K562 (cell line): Measurements from ENCODE around the gene ALDH16A1. TPM values are rescaled to one million over a fixed set of nuclear protein-coding genes. Genes with fewer than 3 reads are reported as not detected.

Experiments
- ARID1B ChIP-seq: fragments of 450-650 bp; IDR thresholded peaks from 2 replicates; pipeline ENCODE4 v1.6.1; 2016; ENCODE audit warnings: antibody characterized with exemption, mild to moderate bottlenecking, inconsistent platforms
- ATF2 ChIP-seq: sonication (generic); formaldehyde crosslinking; IDR thresholded peaks from 2 replicates; pipeline ENCODE4 v1.8.1; 2022; ENCODE audit warnings: missing genetic modification reagents
- ATF7 ChIP-seq: fragments of 450-650 bp; IDR thresholded peaks from 2 replicates; pipeline ENCODE4 v1.7.1; 2014; ENCODE audit warnings: mild to moderate bottlenecking, moderate library complexity
- CREB3L1 ChIP-seq: fragments of 450-650 bp; IDR thresholded peaks from 2 replicates; pipeline ENCODE4 v1.6.1; 2014; ENCODE audit warnings: low read depth, mild to moderate bottlenecking, moderate library complexity, borderline replicate concordance
- CTBP1 ChIP-seq: fragments of 450-650 bp; IDR thresholded peaks from 2 replicates; pipeline ENCODE4 v1.6.1; 2016; ENCODE audit warnings: borderline replicate concordance
- EGR1 ChIP-seq: fragments of 450-650 bp; conservative IDR thresholded peaks from 2 replicates; pipeline ENCODE4 v1.6.1; 2017; ENCODE audit warnings: mild to moderate bottlenecking
- FOXA3 ChIP-seq, 2 experiments: fragments of 450-650 bp in 1 of 2; sonication (generic) in 1 of 2; formaldehyde crosslinking; IDR thresholded peaks in 1 of 2; conservative IDR thresholded peaks in 1 of 2; 2 replicates each; pipeline versions ENCODE4 v1.4.0 to v1.8.0; 2020 to 2022; ENCODE audit warnings: mild to moderate bottlenecking in 2 of 2, missing genetic modification reagents in 1 of 2
- HSF4 ChIP-seq: fragments of 250-450 bp; sonication (Bioruptor Pico); IDR thresholded peaks from 2 replicates; pipeline ENCODE4 v2.1.2; 2022; ENCODE audit warnings: mild to moderate bottlenecking, moderate library complexity, borderline replicate concordance
- MLLT1 ChIP-seq, 2 experiments: fragments of 450-650 bp; IDR thresholded peaks; 2 replicates each; pipeline ENCODE4 v1.6.1; 2016
- MTA3 ChIP-seq: fragments of 450-650 bp; formaldehyde crosslinking; IDR thresholded peaks from 2 replicates; pipeline ENCODE4 v1.6.1; 2017; ENCODE audit warnings: mild to moderate bottlenecking, borderline replicate concordance
- NCOA1 ChIP-seq: fragments of 450-650 bp; IDR thresholded peaks from 2 replicates; pipeline ENCODE4 v1.6.1; 2016; ENCODE audit warnings: low read depth
- RAD21 ChIP-seq, 2 experiments: fragments of 250-450 bp in 1 of 2; fragments of 450-650 bp in 1 of 2; sonication (Bioruptor Pico) in 1 of 2; formaldehyde crosslinking in 1 of 2; IDR thresholded peaks in 1 of 2; conservative IDR thresholded peaks in 1 of 2; 2 replicates each; pipeline versions ENCODE4 v1.4.0 to v1.8.0; 2020 to 2022; ENCODE audit warnings: mild to moderate bottlenecking in 2 of 2, moderate library complexity in 1 of 2
- RB1 ChIP-seq: fragments of 450-650 bp; IDR thresholded peaks from 2 replicates; pipeline ENCODE4 v1.6.1; 2017; ENCODE audit warnings: low read depth, mild to moderate bottlenecking
- RBM25 ChIP-seq: fragments of 200-400 bp; formaldehyde crosslinking; IDR thresholded peaks from 2 replicates; pipeline ENCODE4 v1.6.1; 2018; ENCODE audit warnings: low read length, low read depth, moderate library complexity; ENCODE audit not compliant: severe bottlenecking
- ZNF431 ChIP-seq: sonication (generic); formaldehyde crosslinking; IDR thresholded peaks from 2 replicates; pipeline ENCODE4 v1.8.0; 2022; ENCODE audit warnings: mild to moderate bottlenecking, missing genetic modification reagents
- ZNF583 ChIP-seq: fragments of 250-450 bp; sonication (Bioruptor Pico); IDR thresholded peaks from 2 replicates; pipeline ENCODE4 v1.4.0; 2020
- ZNF592 ChIP-seq: fragments of 450-650 bp; IDR thresholded peaks from 2 replicates; pipeline ENCODE4 v1.6.1; 2017; ENCODE audit warnings: antibody characterized with exemption, mild to moderate bottlenecking
- polyA plus RNA-seq, 8 experiments: library from polyadenylated mRNA; depleted of rRNA in 4 of 8; stranded (reverse) in 5 of 8; unstranded in 3 of 8; fragments of >200 nt; fragmentation: Nextera tagmentation in 2 of 8; fragmentation: Illumina TruSeq in 1 of 8; extraction: Ambion mirVana in 2 of 8; extraction: Trizol in 1 of 8; gene quantifications; 2 replicates each; pipeline versions ENCODE4 v1.2.1 to v1.2.3, GENCODE V29; 2011 to 2014; ENCODE audit warnings: inconsistent platforms in 1 of 8, missing spikeins in 1 of 8
- total RNA-seq, 7 experiments: library from RNA; depleted of rRNA in 6 of 7; stranded (reverse); fragments of >200 nt in 6 of 7; fragmentation: Illumina TruSeq in 2 of 7; extraction: Trizol in 2 of 7; gene quantifications; 2 replicates each; pipeline versions ENCODE4 v1.2.1 to v1.2.3, GENCODE V29; 2011 to 2021; ENCODE audit warnings: low replicate concordance in 1 of 7

Gene ALDH16A1
- total and polyA plus RNA-seq, 9 of the 15 experiments (the other 6 are each of a cell fraction or from before 2014, with no cell fraction given), result 2.2 to 52.2 (median 7.6) TPM

GRCh38 chr19:49422407-49423070, 30.5 kb upstream of the ALDH16A1 start (continued):
- TF ChIP-seq RB1 (peak; percentile 97), CTBP1 (peak; percentile 100), RBM25 (peak; percentile 23), NCOA1 (peak; percentile 15; the same call in 1 of the 2 replicates), FOXA3 (CRISPR knock-in tag; conservative IDR thresholded peaks at IDR 0.05 in 1 of 2, IDR thresholded peaks at IDR 0.05 in 1 of 2) (peak in 1 of 2 experiments; percentile 64; a peak in 1 of 4 replicates), MTA3 (peak; percentile 88; the same call in 1 of the 2 replicates), EGR1 (peak; percentile 50; the same call in 1 of the 2 replicates), ATF2 (CRISPR knock-in tag) (peak; percentile 47; the same call in 1 of the 2 replicates), ZNF583 (CRISPR knock-in tag) (peak; percentile 48; the same call in 1 of the 2 replicates), HSF4 (CRISPR knock-in tag) (no peak), ZNF431 (CRISPR knock-in tag) (0 out of 2 replicates have a peak, but pooled peaks have one; percentile 18), ARID1B (0 out of 2 replicates have a peak, but pooled peaks have one; percentile 27), RAD21 (CRISPR knock-in tag; conservative IDR thresholded peaks at IDR 0.05 in 1 of 2, IDR thresholded peaks at IDR 0.05 in 1 of 2) (peak; percentile 26 to 55; a peak in 2 of 4 replicates), ATF7 (peak; percentile 74), CREB3L1 (peak; percentile 55; the same call in 1 of the 2 replicates), ZNF592 (peak; percentile 95), MLLT1 (IDR thresholded peaks at IDR 0.05) (0 out of 4 replicates have a peak, but pooled peaks of 1 of the 2 experiments have one; percentile 65)
